Measurements from ENCODE around the gene AHNAK.
"Not testable (repeated sequence)": the region's sequence is repeated elsewhere in the genome, so short reads cannot be mapped to it uniquely, and the experiment has no call there.

The AHNAK gene

GRCh38 chr11:62573006-62573591 is 26.5 kb upstream of the AHNAK start:
- no peak for DNase-seq

GRCh38 chr11:62572431-62572830 is 25.8 kb upstream of the AHNAK start:
- DNase-seq = no peak

GRCh38 chr11:62571493-62571892 is 24.9 kb upstream of the AHNAK start:
- DNase-seq = not testable (repeated sequence)

GRCh38 chr11:62570903-62571302 is 24.3 kb upstream of the AHNAK start:
- DNase-seq = not testable (repeated sequence)

- DNase-seq = no peak
Observed at GRCh38 chr11:62569611-62570010, 23.0 kb upstream of the AHNAK start.

GRCh38 chr11:62567018-62567633 is 20.5 kb upstream of the AHNAK start:
- DNase-seq = no peak

GRCh38 chr11:62566247-62566646 is 19.6 kb upstream of the AHNAK start:
- DNase-seq = no peak

GRCh38 chr11:62565100-62565802 is 18.6 kb upstream of the AHNAK start:
- no peak for DNase-seq

- not testable (repeated sequence) for DNase-seq
Observed at GRCh38 chr11:62561677-62562230, 15.1 kb upstream of the AHNAK start.

GRCh38 chr11:62560566-62561103 is 14.0 kb upstream of the AHNAK start:
- DNase-seq = peak in 1 of 2 experiments; percentile 19

- DNase-seq = not testable (repeated sequence)
Observed at GRCh38 chr11:62559626-62560025, 13.0 kb upstream of the AHNAK start.

- no peak for DNase-seq
Observed at GRCh38 chr11:62559204-62559603, 12.6 kb upstream of the AHNAK start.

- DNase-seq = no peak
Observed at GRCh38 chr11:62558669-62559068, 12.1 kb upstream of the AHNAK start.

- no peak for DNase-seq
Observed at GRCh38 chr11:62556875-62557631, 10.4 kb upstream of the AHNAK start.

GRCh38 chr11:62556108-62556874 is 9.7 kb upstream of the AHNAK start:
- peak; percentile 14 to 38 for DNase-seq

- no peak for DNase-seq
Observed at GRCh38 chr11:62555464-62556107, 9.0 kb upstream of the AHNAK start.

GRCh38 chr11:62554387-62555167 is 8.0 kb upstream of the AHNAK start:
- no peak for DNase-seq

GRCh38 chr11:62553839-62554361 is 7.3 kb upstream of the AHNAK start:
- DNase-seq = no peak

- DNase-seq = no peak
Observed at GRCh38 chr11:62553080-62553838, 6.7 kb upstream of the AHNAK start.

Measured in NCI-H1930 (cell line).